Skeletal muscle tissue (tissue), 4 donors: Measurements from ENCODE around the gene ATPAF1. TPM values are rescaled to one million over a fixed set of nuclear protein-coding genes. Genes with fewer than 3 reads are reported as not detected.
"Not testable (repeated sequence)": the region's sequence is repeated elsewhere in the genome, so short reads cannot be mapped to it uniquely, and the experiment has no call there.

Source experiments
- H3K27ac ChIP-seq: one replicate; pipeline ENCODE4 v1.7.0; 2013; ENCODE audit warnings: mild to moderate bottlenecking, low read depth, low read length, inconsistent platforms
- H3K27me3 ChIP-seq, 3 donors: one replicate each; pipeline ENCODE4 v1.7.0; 2013; ENCODE audit warnings: low read length in 3 of 3; ENCODE audit not compliant: control insufficient read depth in 3 of 3, insufficient read depth in 3 of 3
- H3K36me3 ChIP-seq, 3 donors: one replicate each; pipeline ENCODE4 v1.7.0; 2013; ENCODE audit warnings: low read length in 3 of 3; ENCODE audit not compliant: control insufficient read depth in 3 of 3, insufficient read depth in 3 of 3
- H3K4me1 ChIP-seq, 3 donors: one replicate each; pipeline ENCODE4 v1.7.0; 2013; ENCODE audit warnings: low read length in 3 of 3, mild to moderate bottlenecking in 3 of 3; ENCODE audit not compliant: control insufficient read depth in 3 of 3, insufficient read depth in 3 of 3
- H3K4me3 ChIP-seq, 3 donors: one replicate each; pipeline ENCODE4 v1.7.0; 2013; ENCODE audit warnings: low read length in 3 of 3
- H3K9ac ChIP-seq, 3 donors: one replicate each; pipeline ENCODE4 v1.7.0; 2013; ENCODE audit warnings: low read length in 3 of 3, mild to moderate bottlenecking in 3 of 3, moderate library complexity in 2 of 3, low read depth in 1 of 3
- H3K9me3 ChIP-seq, 3 donors: one replicate each; pipeline ENCODE4 v1.7.0; 2013; ENCODE audit warnings: low read length in 3 of 3; ENCODE audit not compliant: control insufficient read depth in 3 of 3
- total RNA-seq: library from RNA; depleted of rRNA; stranded (reverse); fragments of >200 nt; gene quantifications from one replicate; pipeline ENCODE4 v1.2.3, GENCODE V29; 2014
- donor health status: Osteomylitis.

Gene ATPAF1
- total RNA-seq, 1 donor from 2014 or later = 50.1 TPM

DNA sequence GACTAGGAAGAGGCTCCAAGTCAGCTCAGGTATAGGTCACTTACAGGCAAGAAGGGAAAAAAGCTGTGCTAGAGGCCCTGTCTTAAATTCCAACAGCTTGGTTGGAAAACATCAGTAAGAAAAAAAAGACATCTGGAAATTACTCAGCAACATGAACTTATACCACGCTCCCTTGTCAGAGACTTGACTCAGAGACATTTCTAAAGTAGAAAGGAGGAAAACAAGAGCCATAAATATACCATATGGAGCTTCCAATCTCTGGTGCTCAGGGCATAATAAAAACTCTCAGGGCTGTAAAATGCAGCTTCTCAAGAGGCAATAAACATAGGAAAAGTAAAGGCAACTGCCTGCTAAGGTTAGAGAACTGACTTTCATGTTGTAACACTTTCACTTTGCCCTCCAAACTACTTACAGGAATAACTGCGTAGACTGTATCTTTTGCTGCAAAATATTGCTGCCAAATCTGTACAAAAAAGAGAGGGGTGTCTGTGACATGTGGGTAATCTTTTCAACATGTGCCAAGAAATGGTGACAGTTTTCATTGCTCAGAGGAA, 14.7 kb downstream of the ATPAF1 start:
- peaks cover 0 to 11% (median 0%) of the 10 kb centered on the region in 3 donors for H3K9me3 ChIP-seq
- H3K4me3 ChIP-seq = no peak overlapping the region
- no peak overlapping the region for H3K27ac ChIP-seq
- H3K36me3 ChIP-seq = peaks cover 36 to 68% (median 61%) of the 10 kb centered on the region in 3 donors
- no peaks in the 10 kb centered on the region for H3K4me1 ChIP-seq
- no peaks in the 10 kb centered on the region for H3K27me3 ChIP-seq
- H3K9ac ChIP-seq = no peak overlapping the region

DNA sequence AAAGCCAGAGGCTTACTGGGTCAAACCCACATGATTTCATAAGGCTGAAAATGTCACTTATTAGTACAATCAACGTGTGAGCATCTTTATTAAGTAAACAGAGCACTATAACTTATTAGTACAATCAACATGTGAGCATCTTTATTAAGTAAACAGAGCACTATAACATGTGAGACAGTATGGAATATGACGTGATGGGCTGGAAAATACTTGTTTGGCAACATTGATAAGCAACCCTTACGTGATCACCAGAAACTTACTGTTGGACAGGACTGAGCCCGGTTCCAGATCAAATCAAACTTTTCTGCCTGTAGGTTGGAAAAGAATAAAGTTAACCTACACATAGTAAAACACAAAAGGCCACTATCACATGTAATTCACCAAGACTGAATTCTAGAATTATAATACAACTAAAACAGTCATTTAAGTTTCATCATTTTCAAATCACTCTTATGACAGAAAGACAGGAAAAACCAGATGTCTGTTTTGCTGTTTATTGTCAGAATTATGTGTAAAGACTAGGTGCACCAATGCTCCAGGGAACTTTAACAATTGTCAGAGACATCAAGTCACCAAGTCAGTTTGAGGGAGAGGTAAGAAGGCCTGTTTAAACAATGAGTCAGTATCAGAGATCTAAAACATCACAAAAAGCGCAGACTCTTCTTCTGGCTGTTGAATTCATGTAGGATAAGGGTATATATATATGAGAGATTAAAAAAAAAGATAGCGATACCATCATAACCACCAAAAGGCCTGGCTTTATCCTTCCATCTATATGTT, 15.7 kb downstream of the ATPAF1 start:
- Histone ChIP-seq H3K4me1 (no peaks in the 10 kb centered on the region), H3K36me3 (peaks cover 29 to 64% (median 56%) of the 10 kb centered on the region in 3 donors), H3K27ac (no peak overlapping the region)

DNA sequence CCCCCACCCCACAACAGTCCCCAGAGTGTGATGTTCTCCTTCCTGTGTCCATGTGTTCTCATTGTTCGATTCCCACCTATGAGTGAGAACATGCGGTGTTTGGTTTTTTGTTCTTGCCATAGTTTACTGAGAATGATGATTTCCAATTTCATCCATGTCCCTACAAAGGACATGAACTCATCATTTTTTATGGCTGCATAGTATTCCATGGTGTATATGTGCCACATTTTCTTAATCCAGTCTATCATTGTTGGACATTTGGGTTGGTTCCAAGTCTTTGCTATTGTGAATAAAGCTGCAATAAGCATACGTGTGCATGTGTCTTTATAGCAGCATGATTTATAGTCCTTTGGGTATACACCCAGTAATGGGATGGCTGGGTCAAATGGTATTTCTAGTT, 17.0 kb downstream of the ATPAF1 start:
- peaks cover 0 to 11% (median 0%) of the 10 kb centered on the region in 3 donors for H3K9me3 ChIP-seq
- peaks cover 26 to 64% (median 52%) of the 10 kb centered on the region in 3 donors for H3K36me3 ChIP-seq
- H3K27me3 ChIP-seq, H3K9ac ChIP-seq, H3K4me1 ChIP-seq, H3K27ac ChIP-seq, H3K4me3 ChIP-seq: not testable (repeated sequence)

More for the DNA sequence above, 15.7 kb downstream of the ATPAF1 start:
- H3K9me3 ChIP-seq = peaks cover 0 to 11% (median 0%) of the 10 kb centered on the region in 3 donors
- no peaks in the 10 kb centered on the region for H3K27me3 ChIP-seq
- H3K4me3 ChIP-seq = no peak overlapping the region
- no peak overlapping the region for H3K9ac ChIP-seq

DNA sequence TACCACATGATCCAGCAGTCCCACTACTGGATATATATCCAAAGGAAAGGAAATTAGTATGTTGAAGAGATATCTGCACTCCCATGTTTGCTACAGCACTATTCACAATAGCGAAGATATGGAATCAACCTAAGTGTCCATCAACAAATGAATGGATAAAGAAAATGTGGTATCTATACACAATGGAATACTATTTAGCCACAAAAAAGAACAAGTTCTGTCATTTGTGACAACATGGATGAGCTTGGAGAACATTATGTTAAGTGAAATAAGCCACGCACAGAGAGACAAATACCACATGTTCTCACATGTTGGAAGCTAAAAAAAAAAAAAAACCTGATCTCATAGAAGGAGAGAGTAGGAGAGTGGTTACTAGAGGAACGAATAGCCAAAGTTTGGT, 17.7 kb downstream of the ATPAF1 start:
- Histone ChIP-seq H3K36me3 (peaks cover 26 to 59% (median 46%) of the 10 kb centered on the region in 3 donors), H3K4me3 (no peak overlapping the region), H3K4me1 (no peaks in the 10 kb centered on the region), H3K9ac (no peak overlapping the region), H3K9me3 (peaks cover 0 to 11% (median 0%) of the 10 kb centered on the region in 3 donors), H3K27me3 (no peaks in the 10 kb centered on the region), H3K27ac (no peak overlapping the region)

DNA sequence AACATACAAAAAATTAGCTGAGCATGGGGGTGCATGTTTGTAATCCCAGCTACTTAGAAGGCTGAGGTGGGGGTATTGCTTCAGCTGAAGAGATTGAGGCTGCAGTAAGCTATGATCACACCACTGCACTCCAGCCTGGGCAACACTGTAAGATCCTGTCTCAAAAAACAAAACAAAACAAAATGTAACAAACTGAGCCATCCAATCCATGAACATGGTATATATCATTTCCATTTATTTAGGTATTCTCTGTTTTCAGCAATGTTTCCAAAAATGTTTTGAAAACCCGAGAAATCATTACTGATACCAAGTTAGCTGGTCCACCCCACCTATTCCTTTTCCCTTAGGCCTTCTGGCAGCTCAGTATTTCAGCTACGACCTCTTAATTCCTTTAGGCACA, 18.4 kb downstream of the ATPAF1 start:
- H3K9ac ChIP-seq = no peak overlapping the region
- no peak overlapping the region for H3K4me3 ChIP-seq
- H3K4me1 ChIP-seq = no peaks in the 10 kb centered on the region
- H3K27ac ChIP-seq = no peak overlapping the region
- peaks cover 22 to 53% (median 39%) of the 10 kb centered on the region in 3 donors for H3K36me3 ChIP-seq
- H3K27me3 ChIP-seq = no peaks in the 10 kb centered on the region
- H3K9me3 ChIP-seq = peaks cover 0 to 11% (median 0%) of the 10 kb centered on the region in 3 donors

DNA sequence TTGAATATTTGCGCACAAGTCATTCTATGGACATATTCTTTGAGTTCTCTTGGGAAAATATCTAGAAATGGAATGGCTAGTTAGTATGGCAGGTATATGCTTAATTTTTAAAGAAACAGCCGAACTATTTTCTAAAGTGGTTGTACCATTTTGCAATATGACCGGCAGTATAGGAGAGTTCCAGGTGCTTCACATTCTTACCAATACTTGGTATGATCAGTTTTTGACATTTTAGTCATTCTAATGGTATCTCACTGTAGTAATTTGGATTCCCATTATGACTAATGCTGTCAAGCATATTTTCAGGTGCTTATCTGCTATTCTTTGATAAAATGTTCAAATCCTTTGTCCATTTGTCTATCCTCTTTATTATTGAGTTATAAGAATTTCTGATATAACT, 20.6 kb downstream of the ATPAF1 start:
- Histone ChIP-seq H3K4me1 (peaks cover 4 to 8% (median 7%) of the 10 kb centered on the region in 3 donors), H3K9me3 (peaks cover 0 to 11% (median 0%) of the 10 kb centered on the region in 3 donors), H3K4me3 (no peak overlapping the region), H3K27me3 (no peaks in the 10 kb centered on the region), H3K9ac (no peak overlapping the region), H3K36me3 (peaks cover 23 to 44% (median 27%) of the 10 kb centered on the region in 3 donors), H3K27ac (no peak overlapping the region)

DNA sequence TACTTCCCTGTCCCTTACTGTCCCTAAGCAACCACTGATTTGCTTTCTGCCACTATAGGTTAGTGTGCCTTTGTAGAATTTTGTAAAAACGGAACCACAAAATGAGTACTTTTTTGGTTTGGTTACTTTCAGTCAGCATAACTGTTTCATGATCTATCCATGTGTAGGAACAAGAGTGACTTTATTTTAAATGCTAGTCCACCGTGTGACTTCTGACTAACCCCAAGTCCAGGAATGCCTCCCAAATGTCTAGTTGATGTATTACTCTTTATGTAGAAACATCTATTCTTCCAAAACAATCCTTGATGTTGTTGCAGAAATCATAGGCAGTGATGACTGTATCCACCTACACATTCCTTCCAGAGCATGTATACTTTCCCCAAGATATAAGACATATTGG, 21.3 kb downstream of the ATPAF1 start:
- peaks cover 22 to 44% (median 30%) of the 10 kb centered on the region in 3 donors for H3K36me3 ChIP-seq
- H3K4me1 ChIP-seq = peaks cover 4 to 8% (median 7%) of the 10 kb centered on the region in 3 donors
- no peak overlapping the region for H3K9ac ChIP-seq
- H3K9me3 ChIP-seq = peaks cover 0 to 11% (median 0%) of the 10 kb centered on the region in 3 donors
- no peak overlapping the region for H3K4me3 ChIP-seq
- no peak overlapping the region for H3K27ac ChIP-seq
- no peaks in the 10 kb centered on the region for H3K27me3 ChIP-seq

DNA sequence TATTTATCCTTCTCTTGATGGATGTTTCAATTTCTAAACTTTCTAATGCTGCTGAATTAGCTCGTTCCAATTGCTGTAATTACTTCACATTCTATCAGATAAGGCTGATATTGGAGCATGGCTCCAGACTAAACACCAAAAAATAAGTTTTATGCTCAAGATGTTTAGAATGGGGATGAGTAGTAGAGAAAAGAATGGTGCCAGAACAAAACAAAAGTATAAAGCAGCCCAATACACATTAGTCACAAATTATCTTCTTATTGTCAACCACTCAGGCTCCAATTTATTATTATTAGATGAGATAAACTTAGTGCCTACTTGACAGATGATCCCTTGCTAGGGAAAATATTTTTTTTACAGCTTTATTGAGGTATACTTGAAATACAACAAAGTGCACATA, 21.8 kb downstream of the ATPAF1 start:
- no peaks in the 10 kb centered on the region for H3K27me3 ChIP-seq
- peaks cover 4 to 8% (median 7%) of the 10 kb centered on the region in 3 donors for H3K4me1 ChIP-seq
- no peak overlapping the region for H3K27ac ChIP-seq
- H3K36me3 ChIP-seq = peaks cover 23 to 43% (median 30%) of the 10 kb centered on the region in 3 donors
- no peak overlapping the region for H3K4me3 ChIP-seq
- H3K9ac ChIP-seq = no peak overlapping the region
- peaks cover 0 to 11% (median 0%) of the 10 kb centered on the region in 3 donors for H3K9me3 ChIP-seq

DNA sequence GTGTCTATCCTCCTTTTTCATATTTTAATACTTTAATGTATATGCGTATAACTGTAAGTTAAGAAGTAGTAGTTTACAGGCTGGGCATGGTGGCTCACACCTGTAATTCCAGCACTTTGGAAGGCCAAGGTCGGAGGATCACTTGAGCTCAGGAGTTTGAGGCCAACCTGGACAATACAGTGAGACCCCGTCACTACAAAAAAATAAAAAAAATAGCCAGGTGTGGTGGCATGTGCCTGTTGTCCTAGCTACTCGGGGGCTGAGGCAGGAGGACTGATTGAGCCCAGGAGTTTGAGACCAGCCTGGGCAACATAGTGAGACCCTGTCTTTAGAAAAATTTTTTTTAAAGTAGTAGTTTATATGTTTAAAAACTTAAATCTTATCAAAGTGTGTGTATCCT, 22.3 kb downstream of the ATPAF1 start:
- Histone ChIP-seq H3K27me3 (no peaks in the 10 kb centered on the region), H3K9ac (no peak overlapping the region), H3K27ac (no peak overlapping the region), H3K4me3 (no peak overlapping the region), H3K9me3 (peaks cover 0 to 11% (median 0%) of the 10 kb centered on the region in 3 donors), H3K36me3 (peaks cover 23 to 43% (median 30%) of the 10 kb centered on the region in 3 donors), H3K4me1 (peaks cover 4 to 8% (median 7%) of the 10 kb centered on the region in 3 donors)

DNA sequence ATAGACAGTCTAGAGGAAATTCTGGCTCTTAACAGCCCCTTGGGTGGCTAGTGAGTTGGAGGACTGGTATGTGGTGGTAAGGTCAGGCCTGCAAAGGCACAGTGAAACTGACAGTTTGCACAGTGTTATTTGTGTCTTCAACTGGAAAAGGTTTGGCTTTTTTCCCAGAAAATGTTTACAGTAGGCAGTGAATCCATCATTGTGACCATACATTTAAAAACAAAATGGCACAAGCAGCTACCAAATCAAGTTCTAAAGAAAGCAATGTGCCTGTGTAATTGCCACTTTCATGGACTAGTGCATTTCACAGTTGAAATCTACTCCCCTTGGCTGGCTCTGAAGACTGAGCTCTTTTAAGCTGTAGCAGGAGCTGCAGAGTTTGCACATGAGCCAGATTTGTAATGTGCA, 24.8 kb downstream of the ATPAF1 start:
- Histone ChIP-seq H3K27me3 (no peaks in the 10 kb centered on the region), H3K9ac (no peak overlapping the region), H3K9me3 (no peaks in the 10 kb centered on the region), H3K36me3 (peaks cover 12 to 31% (median 14%) of the 10 kb centered on the region in 3 donors), H3K4me1 (peaks cover 4 to 8% (median 7%) of the 10 kb centered on the region in 3 donors), H3K4me3 (no peak overlapping the region), H3K27ac (no peak overlapping the region)
